Right lobe of liver (tissue), 6 donors: Measurements from ENCODE around the gene TECPR1. TPM values are rescaled to one million over a fixed set of nuclear protein-coding genes. Genes with fewer than 3 reads are reported as not detected.

Experiments
- ATAC-seq, 4 donors: fragments of 200-7000 bp; cut with Tn5 transposase; one replicate each; pipeline ENCODE4 v1.9.1; 2020; ENCODE audit warnings: mild to moderate bottlenecking in 4 of 4, moderate library complexity in 4 of 4
- DNase-seq, 3 donors: peaks; one replicate each; pipeline ENCODE4 v3.0.0-alpha.2; 2020
- H3K27ac ChIP-seq, 3 donors: fragments of 200-600 bp; one replicate each; pipeline ENCODE4 v1.8.0; 2022
- H3K27me3 ChIP-seq, 2 donors: fragments of 200-600 bp; one replicate each; pipeline ENCODE4 v1.8.0; 2022
- H3K36me3 ChIP-seq, 4 donors: fragments of 200-600 bp; sonication (generic) in 1 of 4; one replicate each; pipeline versions ENCODE4 v1.5.1 to v1.8.0; 2017 to 2022; ENCODE audit warnings: control low read depth in 1 of 4
- H3K4me1 ChIP-seq, 4 donors: fragments of 200-600 bp; sonication (generic) in 1 of 4; one replicate each; pipeline versions ENCODE4 v1.5.1 to v1.8.0; 2017 to 2022; ENCODE audit warnings: control low read depth in 1 of 4
- H3K4me3 ChIP-seq, 3 donors: fragments of 200-600 bp; one replicate each; pipeline ENCODE4 v1.8.0; 2022
- H3K9me3 ChIP-seq, 4 donors: fragments of 200-600 bp; sonication (generic) in 1 of 4; one replicate each; pipeline versions ENCODE4 v1.5.1 to v1.8.0; 2017 to 2022; ENCODE audit warnings: control low read depth in 1 of 4
- POLR2A ChIP-seq: fragments of 450-650 bp; IDR thresholded peaks from one replicate; pipeline ENCODE4 v1.6.1; 2017; ENCODE audit warnings: antibody characterized with exemption, mild to moderate bottlenecking
- WGBS: methylation state at CpG from one replicate; pipeline ENCODE4 v1.1.6; 2018; ENCODE audit warnings: low coverage, low lambda C conversion rate; ENCODE audit not compliant: insufficient coverage; ENCODE audit errors: missing lambda C conversion rate; 5-methylcytosine and 5-hydroxymethylcytosine counted together
- intact Hi-C, 2 donors: fragments of 100-400 bp; cut with DNase I; formaldehyde crosslinking; loops; one replicate each; pipeline versions ENCODE4 v1.11.2 to v1.14.1; 2022
- total RNA-seq, 6 experiments: library from RNA; depleted of rRNA in 2 of 6; stranded (reverse); fragments of >200 nt in 2 of 6; fragmentation: NEBNext Ultra II Directional in 3 of 6; extraction: Animal tissue kit (Norgen Biotek cat#: 25700) in 3 of 6; gene quantifications; one replicate each; pipeline versions ENCODE4 v1.1.0 to v1.2.4, GENCODE V29; 2016 to 2023
- TF ChIP-seq, protein P1 (sequence below), 4 donors: fragments of 200-600 bp in 3 of 4; fragments of 450-650 bp in 1 of 4; IDR thresholded peaks; one replicate each; pipeline versions ENCODE4 v1.5.1 to v1.8.0; 2016 to 2022; ENCODE audit warnings: antibody characterized with exemption in 4 of 4, mild to moderate bottlenecking in 2 of 4
- donor health status: DM: no; HTN: yes; CAD: no.
- donor health status: DM: no; HTN: no; CAD: no.
- donor health status: DM: no; HTN: no; CAD: no.
- donor health status: DM: no; HTN: yes; CAD: no.
- donor health status: DM: no; HTN: yes; CAD: no.

The TECPR1 gene
- total RNA-seq, 6 experiments from 2014 or later = 9.4 to 14.9 (median 12.4) TPM

- ATAC-seq (no peak), DNase-seq (no peak)
- H3K4me1 ChIP-seq = peaks cover 0 to 25% (median 9%) of the 10 kb centered on the region in 4 donors
- no peak overlapping the region for H3K27ac ChIP-seq
- 92% methylated on average over 7 of the region's 8 CpGs for WGBS
- no peaks in the 10 kb centered on the region for H3K9me3 ChIP-seq
- intact Hi-C loops = no loop called here
- TF ChIP-seq, protein P1, sequence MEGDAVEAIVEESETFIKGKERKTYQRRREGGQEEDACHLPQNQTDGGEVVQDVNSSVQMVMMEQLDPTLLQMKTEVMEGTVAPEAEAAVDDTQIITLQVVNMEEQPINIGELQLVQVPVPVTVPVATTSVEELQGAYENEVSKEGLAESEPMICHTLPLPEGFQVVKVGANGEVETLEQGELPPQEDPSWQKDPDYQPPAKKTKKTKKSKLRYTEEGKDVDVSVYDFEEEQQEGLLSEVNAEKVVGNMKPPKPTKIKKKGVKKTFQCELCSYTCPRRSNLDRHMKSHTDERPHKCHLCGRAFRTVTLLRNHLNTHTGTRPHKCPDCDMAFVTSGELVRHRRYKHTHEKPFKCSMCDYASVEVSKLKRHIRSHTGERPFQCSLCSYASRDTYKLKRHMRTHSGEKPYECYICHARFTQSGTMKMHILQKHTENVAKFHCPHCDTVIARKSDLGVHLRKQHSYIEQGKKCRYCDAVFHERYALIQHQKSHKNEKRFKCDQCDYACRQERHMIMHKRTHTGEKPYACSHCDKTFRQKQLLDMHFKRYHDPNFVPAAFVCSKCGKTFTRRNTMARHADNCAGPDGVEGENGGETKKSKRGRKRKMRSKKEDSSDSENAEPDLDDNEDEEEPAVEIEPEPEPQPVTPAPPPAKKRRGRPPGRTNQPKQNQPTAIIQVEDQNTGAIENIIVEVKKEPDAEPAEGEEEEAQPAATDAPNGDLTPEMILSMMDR (IDR thresholded peaks at IDR 0.05) = no peak
- no peak for TF ChIP-seq POLR2A
- no peaks in the 10 kb centered on the region for H3K27me3 ChIP-seq
- H3K4me3 ChIP-seq = no peak overlapping the region
- peaks cover 0 to 5% (median 0%) of the 10 kb centered on the region in 4 donors for H3K36me3 ChIP-seq
Observed at GRCh38 chr7:98175260-98175940, 76.6 kb downstream of the TECPR1 start.

GRCh38 chr7:98174334-98175259 is 77.4 kb downstream of the TECPR1 start:
- Histone ChIP-seq H3K9me3 (no peaks in the 10 kb centered on the region), H3K27me3 (no peaks in the 10 kb centered on the region), H3K4me1 (peaks cover 0 to 25% (median 9%) of the 10 kb centered on the region in 4 donors), H3K4me3 (no peak overlapping the region), H3K36me3 (no peaks in the 10 kb centered on the region), H3K27ac (peak overlapping the region in 2 of 3 donors; percentile 42 to 58)
- WGBS = 78% methylated on average over 16 of the region's 20 CpGs
- intact Hi-C loops = loop anchor here in 1 of 2 donors (5.0 kb wide), 1 partner anchor 152 kb away; no protein-coding TSS in a partner anchor
- no peak for TF ChIP-seq POLR2A
- TF ChIP-seq, protein P1 (IDR thresholded peaks at IDR 0.05) = no peak
- ATAC-seq (peak; percentile 78 to 91 (median 89)), DNase-seq (peak; percentile 84 to 93 (median 86))

DNA sequence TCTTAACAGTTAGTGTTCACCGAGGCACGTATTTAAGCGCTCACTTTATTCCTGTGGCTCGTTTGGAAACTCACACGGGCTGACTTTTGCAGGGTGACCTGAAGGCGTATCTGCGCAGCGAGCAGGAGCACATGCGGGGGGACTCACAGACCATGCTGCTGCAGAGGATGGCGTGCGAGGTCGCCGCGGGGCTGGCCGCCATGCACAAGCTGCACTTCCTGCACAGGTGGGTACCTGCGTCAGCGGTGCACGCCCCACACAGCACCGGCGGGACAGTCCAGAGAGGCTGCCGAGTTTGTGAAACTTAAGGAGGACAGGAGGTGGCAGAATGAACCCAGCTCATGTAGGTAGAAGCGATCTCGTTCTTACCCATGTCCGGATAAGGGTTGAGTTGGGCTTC is 80.6 kb downstream of the TECPR1 start:
- no peak overlapping the region for H3K4me3 ChIP-seq
- no peaks in the 10 kb centered on the region for H3K9me3 ChIP-seq
- ATAC-seq (no peak), DNase-seq (no peak)
- no peak for TF ChIP-seq POLR2A
- TF ChIP-seq, protein P1 (IDR thresholded peaks at IDR 0.05) = no peak
- 95% methylated on average over 7 of the region's 24 CpGs for WGBS
- no peaks in the 10 kb centered on the region for H3K36me3 ChIP-seq
- intact Hi-C loops = loop anchor here in 1 of 2 donors (5.0 kb wide), 1 partner anchor 149 kb away; no protein-coding TSS in a partner anchor
- H3K27me3 ChIP-seq = no peaks in the 10 kb centered on the region
- H3K4me1 ChIP-seq = peaks cover 0 to 28% (median 9%) of the 10 kb centered on the region in 4 donors
- H3K27ac ChIP-seq = no peak overlapping the region

- Histone ChIP-seq H3K36me3 (no peaks in the 10 kb centered on the region), H3K4me1 (peaks cover 0 to 31% (median 10%) of the 10 kb centered on the region in 4 donors), H3K27me3 (no peaks in the 10 kb centered on the region), H3K9me3 (no peaks in the 10 kb centered on the region), H3K4me3 (no peak overlapping the region), H3K27ac (no peak overlapping the region)
- intact Hi-C loops = loop anchor here in 1 of 2 donors (5.0 kb wide), 1 partner anchor 149 kb away; no protein-coding TSS in a partner anchor
- ATAC-seq (no peak), DNase-seq (no peak)
- TF ChIP-seq, protein P1 (IDR thresholded peaks at IDR 0.05) = no peak
- TF ChIP-seq POLR2A = no peak
- WGBS = 89% methylated on average over 7 of the region's 8 CpGs
Observed at GRCh38 chr7:98170966-98171365, 81.1 kb downstream of the TECPR1 start.
